ENCODE measurements around the gene ORMDL3. TPM values are rescaled to one million over a fixed set of nuclear protein-coding genes. Genes with fewer than 3 reads are reported as not detected.

The ORMDL3 gene
- total RNA-seq, 1 experiment from 2014 or later = 53.2 TPM

DNA sequence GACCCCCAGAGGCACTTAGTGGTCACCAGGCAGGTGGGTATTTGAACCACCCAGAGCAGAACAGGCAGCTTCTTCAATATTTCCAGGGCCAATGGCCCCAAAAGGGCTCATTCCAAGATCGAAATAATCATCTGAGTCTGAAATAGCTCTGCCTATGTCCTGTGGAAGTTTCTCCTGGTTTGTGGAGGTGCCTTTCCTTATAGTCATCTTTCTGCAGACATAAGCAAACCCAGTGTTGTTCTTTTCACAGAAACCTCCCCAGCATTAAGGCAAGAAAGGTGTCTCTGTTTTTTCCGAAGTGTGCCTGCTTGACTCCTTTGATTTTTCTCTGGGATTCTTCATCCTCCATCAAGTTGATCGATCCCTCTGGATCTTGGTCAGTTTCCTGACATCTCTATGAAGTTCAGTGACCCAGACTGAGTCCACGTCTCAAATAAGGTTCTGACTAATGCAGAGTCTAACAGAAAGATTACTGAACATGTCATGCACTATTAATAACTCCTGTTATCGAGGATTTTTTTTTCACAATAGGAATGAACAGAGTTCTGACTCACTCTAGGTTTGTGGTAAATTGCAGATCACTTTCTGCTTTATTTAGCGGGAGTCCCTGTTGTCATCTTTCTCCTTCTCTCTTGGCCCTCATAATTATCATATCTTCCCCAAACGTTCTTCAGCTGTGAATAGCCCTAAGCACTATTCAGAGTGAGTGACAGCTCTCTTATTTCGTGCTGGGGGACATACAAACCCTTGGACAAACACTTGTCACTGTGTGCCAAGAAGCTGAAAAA is 1.7 kb upstream of the ORMDL3 start (continued):
- TF ChIP-seq FOXJ3 (CRISPR knock-in tag; IDR thresholded peaks at IDR 0.05; ENCODE audit: borderline replicate concordance) (no peak), CREM (CRISPR knock-in tag; IDR thresholded peaks at IDR 0.05) (no peak), GABPB1 (CRISPR knock-in tag; IDR thresholded peaks at IDR 0.05) (no peak), EMX1 (CRISPR knock-in tag; IDR thresholded peaks at IDR 0.05) (no peak), NFE2L1 (CRISPR knock-in tag; IDR thresholded peaks at IDR 0.05) (no peak), E2F1 (CRISPR knock-in tag; IDR thresholded peaks at IDR 0.05) (no peak), GRHL2 (CRISPR knock-in tag; IDR thresholded peaks at IDR 0.05; ENCODE audit: insufficient replicate concordance, severe bottlenecking) (no peak), GTF2I (CRISPR knock-in tag; conservative IDR thresholded peaks at IDR 0.05) (no peak)
- TF ChIP-seq, protein P1, sequence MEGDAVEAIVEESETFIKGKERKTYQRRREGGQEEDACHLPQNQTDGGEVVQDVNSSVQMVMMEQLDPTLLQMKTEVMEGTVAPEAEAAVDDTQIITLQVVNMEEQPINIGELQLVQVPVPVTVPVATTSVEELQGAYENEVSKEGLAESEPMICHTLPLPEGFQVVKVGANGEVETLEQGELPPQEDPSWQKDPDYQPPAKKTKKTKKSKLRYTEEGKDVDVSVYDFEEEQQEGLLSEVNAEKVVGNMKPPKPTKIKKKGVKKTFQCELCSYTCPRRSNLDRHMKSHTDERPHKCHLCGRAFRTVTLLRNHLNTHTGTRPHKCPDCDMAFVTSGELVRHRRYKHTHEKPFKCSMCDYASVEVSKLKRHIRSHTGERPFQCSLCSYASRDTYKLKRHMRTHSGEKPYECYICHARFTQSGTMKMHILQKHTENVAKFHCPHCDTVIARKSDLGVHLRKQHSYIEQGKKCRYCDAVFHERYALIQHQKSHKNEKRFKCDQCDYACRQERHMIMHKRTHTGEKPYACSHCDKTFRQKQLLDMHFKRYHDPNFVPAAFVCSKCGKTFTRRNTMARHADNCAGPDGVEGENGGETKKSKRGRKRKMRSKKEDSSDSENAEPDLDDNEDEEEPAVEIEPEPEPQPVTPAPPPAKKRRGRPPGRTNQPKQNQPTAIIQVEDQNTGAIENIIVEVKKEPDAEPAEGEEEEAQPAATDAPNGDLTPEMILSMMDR (IDR thresholded peaks at IDR 0.05) = no peak
- TF ChIP-seq, protein P2, sequence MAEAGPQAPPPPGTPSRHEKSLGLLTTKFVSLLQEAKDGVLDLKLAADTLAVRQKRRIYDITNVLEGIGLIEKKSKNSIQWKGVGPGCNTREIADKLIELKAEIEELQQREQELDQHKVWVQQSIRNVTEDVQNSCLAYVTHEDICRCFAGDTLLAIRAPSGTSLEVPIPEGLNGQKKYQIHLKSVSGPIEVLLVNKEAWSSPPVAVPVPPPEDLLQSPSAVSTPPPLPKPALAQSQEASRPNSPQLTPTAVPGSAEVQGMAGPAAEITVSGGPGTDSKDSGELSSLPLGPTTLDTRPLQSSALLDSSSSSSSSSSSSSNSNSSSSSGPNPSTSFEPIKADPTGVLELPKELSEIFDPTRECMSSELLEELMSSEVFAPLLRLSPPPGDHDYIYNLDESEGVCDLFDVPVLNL (CRISPR knock-in tag; IDR thresholded peaks at IDR 0.05; ENCODE audit: borderline replicate concordance, low read depth) = no peak
- TF ChIP-seq, protein P3, sequence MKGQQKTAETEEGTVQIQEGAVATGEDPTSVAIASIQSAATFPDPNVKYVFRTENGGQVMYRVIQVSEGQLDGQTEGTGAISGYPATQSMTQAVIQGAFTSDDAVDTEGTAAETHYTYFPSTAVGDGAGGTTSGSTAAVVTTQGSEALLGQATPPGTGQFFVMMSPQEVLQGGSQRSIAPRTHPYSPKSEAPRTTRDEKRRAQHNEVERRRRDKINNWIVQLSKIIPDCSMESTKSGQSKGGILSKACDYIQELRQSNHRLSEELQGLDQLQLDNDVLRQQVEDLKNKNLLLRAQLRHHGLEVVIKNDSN (CRISPR knock-in tag; IDR thresholded peaks at IDR 0.05) = no peak

- Mint-ChIP-seq H3K27ac (peak overlapping the region; percentile 98), H3K36me3 (peaks cover 4% of the 10 kb centered on the region), H3K9me3 (no peaks in the 10 kb centered on the region), H3K27me3 (ENCODE audit: low read depth) (peaks cover 4% of the 10 kb centered on the region; the same call in 1 of the 2 replicates), H3K4me3 (peak overlapping the region; percentile 82), H3K4me1 (peaks cover 40% of the 10 kb centered on the region)
- ChIA-PET CTCF (interaction anchor here (0.8 to 2.4 kb wide), 5 partner anchors 19 to 126 kb away, joined by 3 to 8 read pairs (median 3); partner anchors contain the start of gene MED24), POLR2A (interaction anchor here (1.9 kb wide), 1 partner anchor 52 kb away, joined by 6 read pairs; the partner anchor contains the start of gene PSMD3)
- TF ChIP-seq, protein P4, sequence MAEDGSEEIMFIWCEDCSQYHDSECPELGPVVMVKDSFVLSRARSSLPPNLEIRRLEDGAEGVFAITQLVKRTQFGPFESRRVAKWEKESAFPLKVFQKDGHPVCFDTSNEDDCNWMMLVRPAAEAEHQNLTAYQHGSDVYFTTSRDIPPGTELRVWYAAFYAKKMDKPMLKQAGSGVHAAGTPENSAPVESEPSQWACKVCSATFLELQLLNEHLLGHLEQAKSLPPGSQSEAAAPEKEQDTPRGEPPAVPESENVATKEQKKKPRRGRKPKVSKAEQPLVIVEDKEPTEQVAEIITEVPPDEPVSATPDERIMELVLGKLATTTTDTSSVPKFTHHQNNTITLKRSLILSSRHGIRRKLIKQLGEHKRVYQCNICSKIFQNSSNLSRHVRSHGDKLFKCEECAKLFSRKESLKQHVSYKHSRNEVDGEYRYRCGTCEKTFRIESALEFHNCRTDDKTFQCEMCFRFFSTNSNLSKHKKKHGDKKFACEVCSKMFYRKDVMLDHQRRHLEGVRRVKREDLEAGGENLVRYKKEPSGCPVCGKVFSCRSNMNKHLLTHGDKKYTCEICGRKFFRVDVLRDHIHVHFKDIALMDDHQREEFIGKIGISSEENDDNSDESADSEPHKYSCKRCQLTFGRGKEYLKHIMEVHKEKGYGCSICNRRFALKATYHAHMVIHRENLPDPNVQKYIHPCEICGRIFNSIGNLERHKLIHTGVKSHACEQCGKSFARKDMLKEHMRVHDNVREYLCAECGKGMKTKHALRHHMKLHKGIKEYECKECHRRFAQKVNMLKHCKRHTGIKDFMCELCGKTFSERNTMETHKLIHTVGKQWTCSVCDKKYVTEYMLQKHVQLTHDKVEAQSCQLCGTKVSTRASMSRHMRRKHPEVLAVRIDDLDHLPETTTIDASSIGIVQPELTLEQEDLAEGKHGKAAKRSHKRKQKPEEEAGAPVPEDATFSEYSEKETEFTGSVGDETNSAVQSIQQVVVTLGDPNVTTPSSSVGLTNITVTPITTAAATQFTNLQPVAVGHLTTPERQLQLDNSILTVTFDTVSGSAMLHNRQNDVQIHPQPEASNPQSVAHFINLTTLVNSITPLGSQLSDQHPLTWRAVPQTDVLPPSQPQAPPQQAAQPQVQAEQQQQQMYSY (CRISPR knock-in tag; IDR thresholded peaks at IDR 0.05) = peak; percentile 65; the same call in 1 of the 2 replicates
- TF ChIP-seq, protein P5, sequence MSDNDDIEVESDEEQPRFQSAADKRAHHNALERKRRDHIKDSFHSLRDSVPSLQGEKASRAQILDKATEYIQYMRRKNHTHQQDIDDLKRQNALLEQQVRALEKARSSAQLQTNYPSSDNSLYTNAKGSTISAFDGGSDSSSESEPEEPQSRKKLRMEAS (CRISPR knock-in tag; IDR thresholded peaks at IDR 0.05) = peak; percentile 9; the same call in 1 of the 2 replicates
- TF ChIP-seq FOXP1 (CRISPR knock-in tag; IDR thresholded peaks at IDR 0.05; ENCODE audit: borderline replicate concordance) (no peak), ELF4 (CRISPR knock-in tag; IDR thresholded peaks at IDR 0.05; ENCODE audit: low read depth) (no peak), FOXP4 (CRISPR knock-in tag; IDR thresholded peaks at IDR 0.05) (no peak)
- DNase-seq (ENCODE audit: low spot score) (peak; percentile 77), ATAC-seq (peak; percentile 81)
Measured at GRCh38 chr17:39927929-39928857, 792 bp upstream of the ORMDL3 start.

Measured in WTC11 (cell line).